ENCODE data around the gene FGFR3.
A peak's percentile ranks its signal among the peaks of the same experiment; 100 is the strongest.

The FGFR3 gene

DNA sequence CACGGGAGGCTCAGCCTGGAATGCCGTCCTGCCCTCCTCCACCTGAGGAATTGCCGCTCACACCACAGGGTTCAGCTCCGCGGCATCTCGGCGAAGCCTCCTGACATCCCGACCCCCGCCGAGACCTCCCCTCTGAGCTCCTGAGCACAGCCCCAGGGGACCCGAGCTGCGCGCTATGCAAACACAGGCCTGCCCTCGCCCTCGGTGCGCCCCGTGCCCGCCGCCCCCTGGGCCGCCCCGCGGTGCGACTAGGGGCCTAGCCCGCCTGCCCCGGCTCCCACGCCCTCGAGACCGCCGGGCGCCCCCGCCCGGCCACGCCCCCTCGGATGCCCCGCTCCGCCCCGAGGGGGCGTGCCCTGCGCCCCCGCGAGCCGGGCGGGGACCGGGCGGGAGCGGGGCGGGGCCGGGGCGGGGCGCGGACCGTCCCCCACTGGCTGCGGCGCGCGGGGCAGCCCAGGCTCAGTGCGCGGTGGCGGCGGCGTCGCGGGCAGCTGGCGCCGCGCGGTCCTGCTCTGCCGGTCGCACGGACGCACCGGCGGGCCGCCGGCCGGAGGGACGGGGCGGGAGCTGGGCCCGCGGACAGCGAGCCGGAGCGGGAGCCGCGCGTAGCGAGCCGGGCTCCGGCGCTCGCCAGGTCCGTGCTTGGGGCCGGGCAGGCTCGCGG, at the start of gene FGFR3:
Gene FGFR3, plus strand, starts transcription at position 462 of the 664 bp plus-strand sequence. CDS start 642 bp downstream, outside the sequence.
- DNase-seq (ENCODE audit: low read depth): no peak
- TF ChIP-seq, protein P1, sequence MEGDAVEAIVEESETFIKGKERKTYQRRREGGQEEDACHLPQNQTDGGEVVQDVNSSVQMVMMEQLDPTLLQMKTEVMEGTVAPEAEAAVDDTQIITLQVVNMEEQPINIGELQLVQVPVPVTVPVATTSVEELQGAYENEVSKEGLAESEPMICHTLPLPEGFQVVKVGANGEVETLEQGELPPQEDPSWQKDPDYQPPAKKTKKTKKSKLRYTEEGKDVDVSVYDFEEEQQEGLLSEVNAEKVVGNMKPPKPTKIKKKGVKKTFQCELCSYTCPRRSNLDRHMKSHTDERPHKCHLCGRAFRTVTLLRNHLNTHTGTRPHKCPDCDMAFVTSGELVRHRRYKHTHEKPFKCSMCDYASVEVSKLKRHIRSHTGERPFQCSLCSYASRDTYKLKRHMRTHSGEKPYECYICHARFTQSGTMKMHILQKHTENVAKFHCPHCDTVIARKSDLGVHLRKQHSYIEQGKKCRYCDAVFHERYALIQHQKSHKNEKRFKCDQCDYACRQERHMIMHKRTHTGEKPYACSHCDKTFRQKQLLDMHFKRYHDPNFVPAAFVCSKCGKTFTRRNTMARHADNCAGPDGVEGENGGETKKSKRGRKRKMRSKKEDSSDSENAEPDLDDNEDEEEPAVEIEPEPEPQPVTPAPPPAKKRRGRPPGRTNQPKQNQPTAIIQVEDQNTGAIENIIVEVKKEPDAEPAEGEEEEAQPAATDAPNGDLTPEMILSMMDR (IDR thresholded peaks at IDR 0.05; ENCODE audit: control insufficient read depth, extremely low read depth, insufficient read depth): no peak
- peak within 1 kb of the TSS; percentile 44 for H3K4me3 ChIP-seq (ENCODE audit: low read depth, low read length)

DNA sequence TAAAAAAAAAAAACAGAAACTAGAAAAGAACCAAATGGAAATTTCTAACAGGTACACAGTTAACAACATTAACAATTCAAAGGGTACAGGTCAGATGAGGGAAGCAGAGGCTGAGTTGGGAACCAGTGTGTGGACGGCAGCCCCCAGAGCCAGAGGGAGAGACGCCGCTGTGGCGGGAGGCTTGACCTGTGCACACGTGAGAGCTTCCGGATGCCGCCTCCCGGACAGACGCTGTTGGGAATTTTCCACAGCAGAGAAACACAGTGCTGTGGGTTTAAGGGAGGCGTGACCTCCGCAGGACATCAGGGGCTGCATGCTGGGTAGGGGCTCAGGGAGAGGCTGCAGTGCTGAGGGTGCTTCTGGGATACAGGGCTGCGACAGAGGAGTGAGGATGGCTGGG, 49.5 kb upstream of the FGFR3 start:
- H3K4me3 ChIP-seq (ENCODE audit: low read depth, low read length): no peak overlapping the region
- no peak for DNase-seq (ENCODE audit: low read depth)
- TF ChIP-seq, protein P1 (IDR thresholded peaks at IDR 0.05; ENCODE audit: control insufficient read depth, extremely low read depth, insufficient read depth): no peak

DNA sequence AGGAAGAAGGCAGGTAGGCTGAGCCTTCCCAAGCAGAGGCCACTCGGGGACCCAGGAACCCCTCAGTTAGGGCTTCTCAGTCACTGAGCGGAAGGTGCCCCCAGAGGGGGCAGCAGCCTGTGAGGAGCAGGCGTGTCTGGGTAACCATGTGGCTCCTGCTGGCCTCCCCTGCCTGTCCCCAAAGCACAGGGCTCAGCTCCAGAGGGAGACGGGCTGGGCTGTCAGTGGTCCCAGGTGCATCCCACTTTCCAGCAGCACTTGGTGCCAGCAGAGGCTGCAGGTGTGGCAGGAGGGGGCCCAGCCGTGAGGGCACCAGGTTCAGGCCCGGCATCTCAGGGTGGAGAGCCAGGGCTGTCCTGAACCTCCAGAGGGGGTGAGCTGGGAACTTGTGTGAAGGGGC, 49.1 kb upstream of the FGFR3 start:
- no peak for DNase-seq (ENCODE audit: low read depth)
- TF ChIP-seq, protein P1 (IDR thresholded peaks at IDR 0.05; ENCODE audit: control insufficient read depth, extremely low read depth, insufficient read depth): no peak
- H3K4me3 ChIP-seq (ENCODE audit: low read depth, low read length): no peak overlapping the region

DNA sequence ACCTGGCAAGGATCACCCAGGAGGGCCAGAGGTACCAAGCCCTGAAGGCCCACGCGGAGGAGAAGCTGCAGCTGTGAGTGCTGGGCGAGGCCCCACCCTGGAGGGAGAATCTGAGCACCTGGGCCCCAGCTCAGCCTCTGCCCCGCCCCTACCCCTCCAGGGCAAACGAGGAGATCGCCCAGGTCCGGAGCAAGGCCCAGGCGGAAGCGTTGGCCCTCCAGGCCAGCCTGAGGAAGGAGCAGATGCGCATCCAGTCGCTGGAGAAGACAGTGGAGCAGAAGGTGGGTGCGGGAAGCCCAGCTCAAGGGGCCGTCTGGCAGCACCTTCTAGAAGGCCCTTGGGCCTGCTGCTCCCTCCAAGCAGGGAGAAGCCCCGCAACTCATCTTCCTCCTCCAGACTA, 48.5 kb upstream of the FGFR3 start:
- no peak overlapping the region for H3K4me3 ChIP-seq (ENCODE audit: low read depth, low read length)
- TF ChIP-seq, protein P1 (IDR thresholded peaks at IDR 0.05; ENCODE audit: control insufficient read depth, extremely low read depth, insufficient read depth): no peak
- no peak for DNase-seq (ENCODE audit: low read depth)

DNA sequence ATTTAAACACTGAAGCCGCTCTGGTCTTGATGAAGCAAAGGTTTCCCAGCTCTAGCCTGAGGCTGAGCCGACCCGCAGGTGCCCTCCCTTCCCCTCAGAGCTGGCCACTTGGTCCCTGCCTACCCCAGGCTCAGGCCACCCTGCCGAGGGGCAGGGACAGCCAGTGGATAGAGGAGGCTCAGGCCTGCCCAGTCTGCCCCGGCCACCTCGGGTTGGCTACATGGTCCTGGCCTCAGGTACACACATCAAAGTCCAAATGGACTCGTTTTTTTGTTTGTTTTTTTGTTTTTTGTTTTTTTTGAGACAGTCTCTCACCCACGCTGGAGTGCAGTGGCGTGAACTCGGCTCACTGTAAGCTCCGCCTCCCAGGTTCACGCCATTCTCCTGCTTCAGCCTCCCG, 47.9 kb upstream of the FGFR3 start:
- TF ChIP-seq, protein P1 (IDR thresholded peaks at IDR 0.05; ENCODE audit: control insufficient read depth, extremely low read depth, insufficient read depth): no peak
- no peak overlapping the region for H3K4me3 ChIP-seq (ENCODE audit: low read depth, low read length)
- no peak for DNase-seq (ENCODE audit: low read depth)

DNA sequence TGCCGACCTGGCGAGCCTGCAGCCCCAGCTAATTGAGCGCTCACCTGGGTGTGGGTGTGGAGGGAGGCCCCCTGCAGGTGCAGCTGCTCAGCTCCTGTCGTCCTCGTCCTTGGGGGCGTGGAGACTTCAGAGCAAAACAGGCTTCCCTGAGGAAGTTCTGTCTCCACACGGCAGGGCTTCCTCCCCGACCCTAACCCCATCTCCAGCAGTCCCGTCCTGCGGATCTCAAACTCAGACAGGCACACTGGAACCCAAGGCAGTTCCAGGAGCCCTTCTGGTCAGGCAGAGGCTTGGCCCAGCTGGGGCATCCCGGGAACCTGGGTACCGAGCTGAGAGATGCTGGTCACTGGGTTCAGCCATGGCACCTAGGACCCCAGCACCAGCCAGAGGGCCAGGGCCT, 47.4 kb upstream of the FGFR3 start:
- TF ChIP-seq, protein P1 (IDR thresholded peaks at IDR 0.05; ENCODE audit: control insufficient read depth, extremely low read depth, insufficient read depth): no peak
- no peak for DNase-seq (ENCODE audit: low read depth)
- no peak overlapping the region for H3K4me3 ChIP-seq (ENCODE audit: low read depth, low read length)

DNA sequence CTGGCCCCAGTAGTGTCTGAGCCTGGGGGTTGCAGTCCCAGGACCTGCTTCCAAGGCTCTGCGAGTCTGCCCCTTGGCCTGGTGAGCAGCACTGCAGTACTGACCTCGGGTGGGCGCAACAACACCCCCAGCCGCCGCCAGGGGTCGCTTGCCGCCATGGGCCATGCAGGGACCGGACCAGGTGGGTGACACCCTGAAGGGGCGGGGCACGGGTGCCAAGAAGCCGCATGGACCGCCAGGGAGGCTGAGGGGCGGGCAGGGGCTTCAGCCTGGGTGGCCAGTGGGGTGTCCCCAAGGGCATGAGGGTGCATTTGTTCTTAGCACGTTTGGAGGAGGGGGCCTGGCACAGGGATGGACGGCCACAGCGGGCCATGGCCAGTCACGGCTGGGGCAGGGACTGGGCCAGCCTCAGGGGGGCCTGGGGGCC, 46.8 kb upstream of the FGFR3 start:
- no peak for DNase-seq (ENCODE audit: low read depth)
- H3K4me3 ChIP-seq (ENCODE audit: low read depth, low read length): no peak overlapping the region
- TF ChIP-seq, protein P1 (IDR thresholded peaks at IDR 0.05; ENCODE audit: control insufficient read depth, extremely low read depth, insufficient read depth): peak; percentile 83

Measured in LNCaP clone FGC (cell line).